ENCODE results near the gene STRA6. TPM values are rescaled to one million over a fixed set of nuclear protein-coding genes. Genes with fewer than 3 reads are reported as not detected.
"Not testable (repeated sequence)": the region's sequence is repeated elsewhere in the genome, so short reads cannot be mapped to it uniquely, and the experiment has no call there.

Gene STRA6
- total RNA-seq, 8 experiments from 2014 or later, result 1.7 to 53.9 (median 14.3) TPM

DNA sequence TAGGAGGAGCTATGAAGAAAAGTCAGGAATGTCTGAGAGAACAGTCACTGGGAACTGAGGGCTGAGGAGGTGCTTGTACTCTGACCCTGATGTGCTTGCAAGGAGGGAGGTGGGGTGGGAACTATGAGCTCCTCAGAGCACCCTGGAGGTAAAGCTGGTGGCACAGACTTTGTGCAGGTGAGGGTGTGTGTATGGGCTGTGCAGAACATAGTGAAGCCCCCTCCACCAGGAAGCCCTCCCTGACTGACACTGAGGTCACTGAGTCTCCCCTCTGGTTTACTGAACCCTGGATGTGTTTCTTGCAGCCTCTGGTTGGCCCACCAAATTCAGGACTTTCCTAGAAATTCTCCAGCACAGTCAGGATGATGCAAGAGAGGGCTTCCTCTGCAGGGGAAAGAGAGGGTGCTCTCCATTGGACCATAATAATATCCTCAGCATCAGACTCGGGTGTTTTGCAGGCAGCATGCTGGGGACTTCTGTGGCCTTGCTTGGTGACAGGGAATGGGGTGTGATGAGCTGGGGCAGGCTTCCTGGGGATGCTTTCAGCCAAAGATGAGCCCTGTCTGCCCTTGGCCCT is 30.5 kb downstream of the STRA6 start:
- 80 to 88% (median 80%) methylated on average over 1 of the region's 1 CpG; no CpG with 5 or more reads in 6 of the 10 experiments for WGBS, 10 experiments
- ATAC-seq (replicated peaks in 6 of 8), result no peak
- H3K27ac ChIP-seq, result no peak overlapping the region

DNA sequence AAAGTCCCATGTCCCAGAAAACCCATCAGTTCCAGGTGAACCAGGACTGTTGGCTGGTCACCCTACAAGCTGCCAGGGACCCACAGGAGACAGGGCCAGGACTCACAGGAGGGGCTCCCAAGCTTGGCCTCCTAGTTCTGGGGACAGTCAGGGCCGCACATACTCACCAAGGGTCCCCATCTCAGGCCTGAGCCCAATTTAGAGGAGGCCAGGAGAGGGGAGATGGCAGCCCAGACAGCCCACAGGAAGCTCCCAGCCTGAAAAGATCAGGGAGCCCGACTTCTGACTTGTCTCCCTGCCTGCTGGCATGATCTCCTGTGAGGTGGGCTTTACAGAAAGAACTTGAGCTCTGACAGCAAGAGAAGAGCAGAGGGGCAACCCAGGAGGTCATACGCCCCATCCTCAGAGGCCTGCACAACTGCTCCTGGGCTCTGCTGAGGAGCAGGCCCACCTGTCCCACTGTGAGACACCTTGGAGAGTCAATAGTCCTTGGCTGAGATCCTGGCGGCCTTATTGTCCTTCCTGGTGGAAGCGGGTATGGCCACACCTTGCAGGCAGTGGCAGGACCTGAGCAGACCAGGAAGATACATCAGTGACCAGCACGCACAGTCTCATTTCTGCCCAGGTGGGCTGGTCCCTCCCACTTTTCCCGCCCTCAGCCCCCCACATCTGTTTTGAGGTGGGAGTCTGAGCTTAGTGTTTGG is 31.6 kb downstream of the STRA6 start:
- Histone ChIP-seq H3K4me1 (replicated peaks in 1 of 2) (peaks cover 44 to 51% of the 10 kb centered on the region in 2 donors), H3K27ac (no peak overlapping the region), H3K4me3 (no peak overlapping the region)
- ATAC-seq (replicated peaks in 6 of 8), result peak in 1 of 8 experiments; percentile 12
- no CpG with 5 or more reads among the region's 7 CpGs for WGBS, 10 experiments
- in situ Hi-C loops (cut with MboI; ENCODE audit: low pct_unique_long_range_greater_than_20kb in 2 of 9, low sequenced_read_pairs in 9 of 9, unreplicated experiment in 9 of 9), result no loop called here

More for the DNA sequence above, 30.5 kb downstream of the STRA6 start:
- Histone ChIP-seq H3K4me3 (no peak overlapping the region), H3K4me1 (replicated peaks in 1 of 2) (peaks cover 53 to 61% of the 10 kb centered on the region in 2 donors)
- in situ Hi-C loops (cut with MboI; ENCODE audit: low pct_unique_long_range_greater_than_20kb in 2 of 9, low sequenced_read_pairs in 9 of 9, unreplicated experiment in 9 of 9), result no loop called here

DNA sequence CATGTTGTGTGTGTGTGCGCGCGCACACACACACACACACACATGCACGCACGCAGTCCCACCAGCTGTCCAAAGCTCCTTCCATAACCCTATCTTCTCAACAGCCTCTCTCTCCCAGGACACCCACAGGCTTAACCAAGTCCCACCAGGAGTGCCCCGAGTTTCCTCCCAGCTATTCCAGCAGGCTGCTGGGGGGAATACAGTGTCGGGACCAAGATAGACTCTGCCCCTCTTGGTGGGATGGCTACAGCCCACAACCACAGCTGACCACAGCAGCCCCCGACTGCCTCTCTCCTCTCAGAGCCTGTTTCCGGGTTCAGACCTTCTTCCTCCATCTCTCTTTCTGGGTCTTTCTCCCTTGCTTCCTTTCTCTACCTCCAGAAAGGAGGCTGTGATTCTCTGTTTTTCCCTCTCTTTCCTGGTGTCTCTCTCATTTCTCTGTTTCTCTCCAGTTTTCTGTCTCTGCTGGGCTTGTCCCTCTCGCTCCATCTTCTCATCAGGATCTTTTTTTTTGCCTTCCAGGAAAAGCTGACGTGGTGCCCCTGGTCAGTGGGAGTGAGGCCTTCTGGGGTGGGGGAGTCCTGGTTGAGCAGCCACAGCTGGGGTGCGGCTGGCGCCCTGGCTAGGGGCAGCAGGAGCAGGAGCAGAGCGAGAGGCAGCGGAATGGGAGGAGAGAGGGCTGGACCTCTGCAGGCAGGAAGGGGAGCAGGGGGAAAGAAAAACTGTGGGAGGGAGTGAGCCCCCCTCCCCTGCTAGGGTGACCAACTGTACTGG is 32.3 kb downstream of the STRA6 start:
- H3K4me1 ChIP-seq (replicated peaks in 1 of 2), result peaks cover 43 to 51% of the 10 kb centered on the region in 2 donors
- no peak overlapping the region for H3K27ac ChIP-seq
- no peak overlapping the region for H3K4me3 ChIP-seq
- in situ Hi-C loops (cut with MboI; ENCODE audit: low pct_unique_long_range_greater_than_20kb in 2 of 9, low sequenced_read_pairs in 9 of 9, unreplicated experiment in 9 of 9), result no loop called here
- WGBS, 10 experiments, result 40 to 100% (median 73%) methylated on average over 1 to 14 of the region's 15 CpGs; no CpG with 5 or more reads in 3 of the 10 experiments
- peak in 5 of 8 experiments; percentile 12 to 66 (median 61) for ATAC-seq (replicated peaks in 6 of 8)

DNA sequence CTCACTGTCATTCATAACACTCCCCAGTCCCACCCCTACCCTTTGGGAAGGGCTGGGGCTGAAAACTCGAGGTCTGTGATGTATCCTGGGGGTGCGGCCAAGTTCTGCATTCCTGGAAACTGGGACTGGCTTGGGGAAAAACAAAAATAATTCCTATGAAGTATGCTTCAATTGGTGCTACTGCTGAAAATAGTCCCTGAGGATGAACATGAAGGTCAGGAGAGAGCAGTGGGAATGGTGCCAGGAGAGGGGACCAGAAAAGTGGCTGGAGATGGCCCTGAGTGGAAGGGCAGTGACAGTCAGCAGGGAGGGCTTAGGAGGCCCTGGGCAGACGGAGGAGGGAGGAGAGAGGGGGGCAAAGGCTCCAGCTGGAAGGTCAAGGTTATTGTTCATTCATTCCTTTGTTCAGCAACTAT is 33.9 kb downstream of the STRA6 start:
- Histone ChIP-seq H3K27ac (no peak overlapping the region), H3K4me3 (no peak overlapping the region), H3K4me1 (replicated peaks in 1 of 2) (peaks cover 35 to 42% of the 10 kb centered on the region in 2 donors)
- WGBS, 10 experiments, result 0 to 26% (median 0%) methylated on average over 1 to 3 of the region's 3 CpGs; no CpG with 5 or more reads in 7 of the 10 experiments
- in situ Hi-C loops (cut with MboI; ENCODE audit: low pct_unique_long_range_greater_than_20kb in 2 of 9, low sequenced_read_pairs in 9 of 9, unreplicated experiment in 9 of 9), result no loop called here
- peak in 3 of 8 experiments; percentile 26 to 82 (median 65) for ATAC-seq (replicated peaks in 6 of 8)

DNA sequence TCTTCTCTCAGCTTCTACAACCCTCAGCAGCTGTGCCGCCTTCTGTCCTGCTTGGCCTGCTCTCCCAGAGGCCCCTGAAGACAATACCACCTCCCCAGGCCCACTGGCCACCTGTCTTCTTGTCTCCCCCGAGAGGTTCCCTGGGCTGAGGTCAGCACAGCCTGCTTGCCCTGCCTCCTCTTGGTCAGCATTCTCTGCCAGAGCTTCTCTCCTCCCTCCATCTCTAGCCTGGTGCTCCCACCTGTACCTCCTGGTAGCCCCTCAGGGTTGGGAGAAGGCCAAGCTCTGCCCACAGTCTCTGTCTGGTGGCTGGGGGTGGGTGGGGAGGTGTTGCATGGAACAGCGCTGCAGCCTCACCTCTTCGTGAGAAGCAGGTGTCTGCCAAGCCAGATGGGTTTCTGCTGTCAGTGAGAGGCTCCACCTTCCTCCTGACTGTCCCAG is 34.7 kb downstream of the STRA6 start:
- in situ Hi-C loops (cut with MboI; ENCODE audit: low pct_unique_long_range_greater_than_20kb in 2 of 9, low sequenced_read_pairs in 9 of 9, unreplicated experiment in 9 of 9), result no loop called here
- peak in 1 of 8 experiments; percentile 4 for ATAC-seq (replicated peaks in 6 of 8)
- Histone ChIP-seq H3K4me1 (replicated peaks in 1 of 2) (peaks cover 27 to 34% of the 10 kb centered on the region in 2 donors), H3K4me3 (no peak overlapping the region), H3K27ac (no peak overlapping the region)
- WGBS, 10 experiments, result 57 to 100% (median 70%) methylated on average over 1 to 2 of the region's 4 CpGs; no CpG with 5 or more reads in 6 of the 10 experiments

- Histone ChIP-seq H3K4me3 (no peak overlapping the region), H3K27ac (no peak overlapping the region), H3K4me1 (replicated peaks in 1 of 2) (peaks cover 16 to 20% of the 10 kb centered on the region in 2 donors)
- in situ Hi-C loops (cut with MboI; ENCODE audit: low pct_unique_long_range_greater_than_20kb in 2 of 9, low sequenced_read_pairs in 9 of 9, unreplicated experiment in 9 of 9), result no loop called here
- ATAC-seq (replicated peaks in 6 of 8), result no peak
- 67 to 100% (median 89%) methylated on average over 1 of the region's 1 CpG; no CpG with 5 or more reads in 3 of the 10 experiments for WGBS, 10 experiments
Observed at GRCh38 chr15:74165461-74165860, 37.1 kb downstream of the STRA6 start.

GRCh38 chr15:74162195-74162536 is 40.4 kb downstream of the STRA6 start:
- in situ Hi-C loops (cut with MboI; ENCODE audit: low pct_unique_long_range_greater_than_20kb in 2 of 9, low sequenced_read_pairs in 9 of 9, unreplicated experiment in 9 of 9); ATAC-seq (replicated peaks in 6 of 8); H3K4me3 ChIP-seq; H3K27ac ChIP-seq: not testable (repeated sequence)
- 50 to 100% (median 94%) methylated on average over 1 to 2 of the region's 3 CpGs; no CpG with 5 or more reads in 3 of the 10 experiments for WGBS, 10 experiments
- H3K4me1 ChIP-seq (replicated peaks in 1 of 2), result peaks cover 12 to 18% of the 10 kb centered on the region in 2 donors

GRCh38 chr15:74160390-74160789 is 42.2 kb downstream of the STRA6 start:
- peaks cover 23 to 32% of the 10 kb centered on the region in 2 donors for H3K4me1 ChIP-seq (replicated peaks in 1 of 2)
- H3K4me3 ChIP-seq; H3K27ac ChIP-seq; in situ Hi-C loops (cut with MboI; ENCODE audit: low pct_unique_long_range_greater_than_20kb in 2 of 9, low sequenced_read_pairs in 9 of 9, unreplicated experiment in 9 of 9); ATAC-seq (replicated peaks in 6 of 8): not testable (repeated sequence)
- WGBS, 10 experiments, result 64 to 100% (median 95%) methylated on average over 2 to 3 of the region's 3 CpGs

DNA sequence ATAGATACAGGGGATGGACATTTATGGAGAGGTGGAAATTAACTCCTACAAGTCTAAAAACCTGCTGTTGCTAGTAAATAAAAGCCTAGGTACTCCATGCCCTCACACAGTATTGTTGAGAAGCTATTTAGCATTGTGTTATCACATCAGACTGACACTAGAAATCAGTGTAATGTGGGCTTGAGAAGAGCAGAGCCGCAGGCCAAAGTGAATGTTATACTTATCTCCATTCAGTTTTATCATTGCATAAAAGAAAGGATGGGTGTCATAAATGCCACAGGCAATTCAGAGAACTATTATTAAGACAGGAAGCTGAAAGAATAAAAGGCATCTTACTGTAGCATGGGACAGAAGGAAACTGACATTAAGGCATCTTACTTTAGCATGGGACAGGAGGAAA is 42.8 kb downstream of the STRA6 start:
- no peak overlapping the region for H3K4me3 ChIP-seq
- in situ Hi-C loops (cut with MboI; ENCODE audit: low pct_unique_long_range_greater_than_20kb in 2 of 9, low sequenced_read_pairs in 9 of 9, unreplicated experiment in 9 of 9), result no loop called here
- WGBS, 10 experiments, result 100% methylated on average over 1 of the region's 1 CpG; no CpG with 5 or more reads in 4 of the 10 experiments
- ATAC-seq (replicated peaks in 6 of 8), result no peak
- no peak overlapping the region for H3K27ac ChIP-seq
- peaks cover 23 to 32% of the 10 kb centered on the region in 2 donors for H3K4me1 ChIP-seq (replicated peaks in 1 of 2)

- in situ Hi-C loops (cut with MboI; ENCODE audit: low pct_unique_long_range_greater_than_20kb in 2 of 9, low sequenced_read_pairs in 9 of 9, unreplicated experiment in 9 of 9), result no loop called here
- ATAC-seq (replicated peaks in 6 of 8), result no peak
- H3K27ac ChIP-seq, result no peak overlapping the region
- peaks cover 23 to 32% of the 10 kb centered on the region in 2 donors for H3K4me1 ChIP-seq (replicated peaks in 1 of 2)
- H3K4me3 ChIP-seq, result no peak overlapping the region
- WGBS, 10 experiments, result 32 to 92% (median 78%) methylated on average over 2 to 5 of the region's 5 CpGs
Observed at GRCh38 chr15:74158855-74159650, 43.5 kb downstream of the STRA6 start.

GRCh38 chr15:74157868-74158827 is 44.4 kb downstream of the STRA6 start:
- Histone ChIP-seq H3K4me3 (no peak overlapping the region), H3K27ac (peak overlapping the region in 1 of 2 donors; percentile 16), H3K4me1 (replicated peaks in 1 of 2) (peaks cover 23 to 32% of the 10 kb centered on the region in 2 donors)
- in situ Hi-C loops (cut with MboI; ENCODE audit: low pct_unique_long_range_greater_than_20kb in 2 of 9, low sequenced_read_pairs in 9 of 9, unreplicated experiment in 9 of 9), result no loop called here
- 84 to 100% (median 88%) methylated on average over 1 to 8 of the region's 9 CpGs; no CpG with 5 or more reads in 1 of the 10 experiments for WGBS, 10 experiments
- ATAC-seq (replicated peaks in 6 of 8), result no peak
